Lung (tissue), 16 donors: Measurements from ENCODE around the gene CLEC1A. TPM values are rescaled to one million over a fixed set of nuclear protein-coding genes. Genes with fewer than 3 reads are reported as not detected.

Experiments used
- ATAC-seq: fragments of 200-7000 bp; cut with Tn5 transposase; one replicate; pipeline ENCODE4 v1.9.1; 2020; ENCODE audit warnings: moderate number of reproducible peaks; ENCODE audit not compliant: insufficient read depth, low FRiP score
- DNase-seq, 3 donors: peaks; one replicate each; pipeline ENCODE4 v3.0.0-alpha.2; 2013 to 2017
- H3K27ac ChIP-seq, 2 donors: one replicate each; pipeline ENCODE4 v1.5.1; 2013; ENCODE audit warnings: mild to moderate bottlenecking in 2 of 2, moderate library complexity in 2 of 2, control low read depth in 1 of 2, inconsistent platforms in 1 of 2, low read depth in 1 of 2, low read length in 1 of 2
- H3K27me3 ChIP-seq, 3 donors: one replicate each; pipeline ENCODE4 v1.5.1; 2013; ENCODE audit warnings: low read length in 2 of 3; ENCODE audit not compliant: control insufficient read depth in 3 of 3, insufficient read depth in 3 of 3
- H3K36me3 ChIP-seq, 4 donors: one replicate each; pipeline ENCODE4 v1.5.1; 2013; ENCODE audit warnings: low read length in 4 of 4, mild to moderate bottlenecking in 1 of 4, moderate library complexity in 1 of 4; ENCODE audit not compliant: control insufficient read depth in 4 of 4, insufficient read depth in 4 of 4
- H3K4me1 ChIP-seq, 5 donors: one replicate each; pipeline ENCODE4 v1.5.1; 2013; ENCODE audit warnings: low read length in 5 of 5, mild to moderate bottlenecking in 2 of 5, moderate library complexity in 1 of 5; ENCODE audit not compliant: control insufficient read depth in 5 of 5, insufficient read depth in 5 of 5
- H3K4me3 ChIP-seq: one replicate; pipeline ENCODE4 v1.5.1; 2013; ENCODE audit warnings: mild to moderate bottlenecking, control low read depth, moderate library complexity
- H3K9ac ChIP-seq, 2 donors: one replicate each; pipeline ENCODE4 v1.5.1; 2013; ENCODE audit warnings: low read length in 2 of 2, control low read depth in 1 of 2; ENCODE audit not compliant: insufficient read depth in 1 of 2
- H3K9me3 ChIP-seq, 4 donors: one replicate each; pipeline ENCODE4 v1.5.1; 2013; ENCODE audit warnings: low read length in 3 of 4, mild to moderate bottlenecking in 1 of 4, moderate library complexity in 1 of 4; ENCODE audit not compliant: control insufficient read depth in 4 of 4, insufficient read depth in 3 of 4
- WGBS, 2 donors: extraction: QIAGEN DNeasy Blood & Tissue Kit; methylation state at CpG; one replicate each; pipeline ENCODE4 v1.1.7; 2013; 5-methylcytosine and 5-hydroxymethylcytosine counted together
- long read RNA-seq, 5 donors: transcript quantifications; one replicate each; lab custom pipeline, GENCODE V29; 2026
- polyA plus RNA-seq, 2 donors: library from polyadenylated mRNA; stranded (reverse); fragments of 200-250 nt; gene quantifications; one replicate each; pipeline ENCODE4 v1.2.1, GENCODE V29; 2013
- total RNA-seq, 2 donors: library from RNA; depleted of rRNA in 1 of 2; stranded (reverse); fragments of >200 nt in 1 of 2; gene quantifications; one replicate each; pipeline ENCODE4 v1.2.1, GENCODE V29; 2014 to 2021
- TF ChIP-seq, protein P1 (sequence below): IDR thresholded peaks from 2 replicates; pipeline ENCODE4 v1.5.1; 2012; ENCODE audit warnings: mild to moderate bottlenecking; ENCODE audit errors: control extremely low read depth, extremely low read depth
- donor health status: control.
- donor health status: control.
- donor health status: Bipolar disorder and iron deficiency.
- donor health status: healthy.
- donor health status: DM: yes; HTN: yes; CAD: no.

CLEC1A gene
- total RNA-seq (10 to 100 TPM in 1 of 2 donors, 1 to 10 TPM in 1; 7.8 to 18.7 TPM), polyA plus RNA-seq (1 to 10 TPM; 6.8 to 9.9 TPM)
- long read RNA-seq, donor 1, partial matches to known transcripts: 0 of 2 reads
- long read RNA-seq, donor 1, other reads (novel, unspliced or antisense): 0 of 2 reads
- long read RNA-seq, donor 2: 0 reads
- long read RNA-seq, donor 3: 0 reads
- long read RNA-seq, donor 4, partial matches to known transcripts: 0 of 4 reads
- long read RNA-seq, donor 4, other reads (novel, unspliced or antisense): 0 of 4 reads
- long read RNA-seq, donor 5, partial matches to known transcripts: 0 of 1 reads
- long read RNA-seq, donor 5, other reads (novel, unspliced or antisense): 0 of 1 reads

DNA sequence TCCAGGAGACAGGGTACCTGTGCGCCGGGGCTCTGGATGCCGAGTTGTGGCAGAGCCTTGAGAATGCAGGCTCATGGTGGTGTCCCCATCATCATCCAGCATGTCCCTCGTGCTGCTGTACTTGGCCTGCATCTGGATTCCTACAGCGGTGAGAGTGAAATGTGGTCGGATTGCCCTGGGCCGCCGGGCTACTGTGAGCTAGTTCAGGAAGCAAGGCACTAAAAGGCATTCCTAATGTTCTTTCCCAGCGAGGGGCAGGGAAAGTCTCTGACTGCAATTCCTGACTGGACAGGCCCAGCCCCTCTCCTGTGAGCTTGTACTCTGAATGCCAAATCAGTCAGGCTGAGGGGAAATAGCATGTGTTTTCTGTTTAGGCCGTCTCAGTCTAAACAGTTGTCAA lies at the start of gene CLEC1A:
Gene CLEC1A, minus strand, starts transcription at position 195 of the 400 bp plus-strand sequence. Its CDS starts 63 bp downstream, at position 132.
- WGBS, 2 donors: 54 to 58% methylated on average over 10 of the region's 10 CpGs
- Histone ChIP-seq H3K27ac (peak within 1 kb of the TSS; percentile 36 to 68), H3K9me3 (peaks cover 0 to 1% (median 0%) of the 10 kb centered on the region in 4 donors), H3K27me3 (no peaks in the 10 kb centered on the region), H3K4me3 (peak within 1 kb of the TSS; percentile 47), H3K4me1 (peaks cover 0 to 15% (median 0%) of the 10 kb centered on the region in 5 donors), H3K36me3 (no peaks in the 10 kb centered on the region), H3K9ac (peak within 1 kb of the TSS; percentile 21 to 50)
- TF ChIP-seq, protein P1, sequence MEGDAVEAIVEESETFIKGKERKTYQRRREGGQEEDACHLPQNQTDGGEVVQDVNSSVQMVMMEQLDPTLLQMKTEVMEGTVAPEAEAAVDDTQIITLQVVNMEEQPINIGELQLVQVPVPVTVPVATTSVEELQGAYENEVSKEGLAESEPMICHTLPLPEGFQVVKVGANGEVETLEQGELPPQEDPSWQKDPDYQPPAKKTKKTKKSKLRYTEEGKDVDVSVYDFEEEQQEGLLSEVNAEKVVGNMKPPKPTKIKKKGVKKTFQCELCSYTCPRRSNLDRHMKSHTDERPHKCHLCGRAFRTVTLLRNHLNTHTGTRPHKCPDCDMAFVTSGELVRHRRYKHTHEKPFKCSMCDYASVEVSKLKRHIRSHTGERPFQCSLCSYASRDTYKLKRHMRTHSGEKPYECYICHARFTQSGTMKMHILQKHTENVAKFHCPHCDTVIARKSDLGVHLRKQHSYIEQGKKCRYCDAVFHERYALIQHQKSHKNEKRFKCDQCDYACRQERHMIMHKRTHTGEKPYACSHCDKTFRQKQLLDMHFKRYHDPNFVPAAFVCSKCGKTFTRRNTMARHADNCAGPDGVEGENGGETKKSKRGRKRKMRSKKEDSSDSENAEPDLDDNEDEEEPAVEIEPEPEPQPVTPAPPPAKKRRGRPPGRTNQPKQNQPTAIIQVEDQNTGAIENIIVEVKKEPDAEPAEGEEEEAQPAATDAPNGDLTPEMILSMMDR: no peak
- DNase-seq (peak; percentile 35 to 72 (median 45)), ATAC-seq (no peak)

DNA sequence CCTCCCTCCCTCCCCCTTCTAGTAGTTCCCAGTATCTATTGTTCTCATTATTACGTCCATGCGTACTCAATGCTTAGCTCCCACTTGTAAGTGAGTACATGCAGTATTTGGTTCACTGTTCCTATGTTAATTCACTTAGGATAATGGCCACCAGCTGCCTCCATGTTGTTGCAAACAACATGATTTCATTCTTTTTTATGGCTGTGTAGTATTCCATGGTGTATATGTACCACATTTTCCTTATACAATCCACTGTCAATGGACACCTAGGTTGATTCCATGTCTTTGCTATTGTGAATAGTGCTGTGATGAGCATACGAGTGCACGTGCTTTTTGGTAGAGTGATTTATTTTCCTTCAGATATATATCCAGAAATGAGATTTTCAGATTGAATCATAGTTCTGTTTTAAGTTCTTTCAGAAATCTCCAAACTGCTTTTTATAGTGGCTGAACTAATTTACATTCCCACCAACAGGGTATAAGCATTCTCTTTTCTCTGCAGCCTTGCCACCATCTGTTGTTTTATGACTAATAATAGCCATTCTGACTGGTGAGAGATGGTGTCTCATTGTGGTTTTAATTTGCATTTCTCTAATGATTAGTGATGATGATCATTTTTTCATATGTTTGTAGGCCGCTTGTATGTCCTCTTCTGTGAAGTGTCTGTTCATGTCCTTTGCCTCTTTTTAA lies 49.1 kb upstream of the CLEC1A start:
- no peak for ATAC-seq
- TF ChIP-seq, protein P1: no peak
- DNase-seq: no peak
- no peaks in the 10 kb centered on the region for H3K36me3 ChIP-seq
- no peaks in the 10 kb centered on the region for H3K9me3 ChIP-seq
- 91 to 92% methylated on average over 5 of the region's 5 CpGs for WGBS, 2 donors
- H3K27me3 ChIP-seq: no peaks in the 10 kb centered on the region
- no peak overlapping the region for H3K27ac ChIP-seq
- no peak overlapping the region for H3K4me3 ChIP-seq
- no peak overlapping the region for H3K9ac ChIP-seq
- H3K4me1 ChIP-seq: peaks cover 0 to under 1% (median 0%) of the 10 kb centered on the region in 5 donors

- Histone ChIP-seq H3K27me3 (no peaks in the 10 kb centered on the region), H3K9me3 (no peaks in the 10 kb centered on the region), H3K9ac (no peak overlapping the region), H3K4me1 (no peaks in the 10 kb centered on the region), H3K36me3 (no peaks in the 10 kb centered on the region), H3K4me3 (no peak overlapping the region), H3K27ac (no peak overlapping the region)
- ATAC-seq (no peak), DNase-seq (no peak)
- WGBS, 2 donors: 0 to 43% methylated on average over 1 of the region's 1 CpG
- TF ChIP-seq, protein P1: no peak
These were observed 44.3 kb upstream of the CLEC1A start for GRCh38 chr12:10142976-10143589.
